Activated T-cell treated with anti-CD3 and anti-CD28 coated beads, Interleukin-2, amount 50 U/mL, for 4 hours (primary cell): ENCODE measurements around the gene DVL1. TPM values are rescaled to one million over a fixed set of nuclear protein-coding genes. Genes with fewer than 3 reads are reported as not detected.

Experiments
- ATAC-seq, 2 donors: fragments of 200-7000 bp; cut with Tn5 transposase; one replicate each; pipeline ENCODE4 v1.10.0; 2021
- DNase-seq: peaks from one replicate; pipeline ENCODE4 v3.0.0-alpha.2; 2020
- H3K27me3 Mint-ChIP-seq: one replicate; pipeline ENCODE4 v1.8.0; 2021; ENCODE audit warnings: low read depth, mixed read lengths
- H3K36me3 Mint-ChIP-seq: one replicate; pipeline ENCODE4 v1.8.0; 2022; ENCODE audit warnings: mixed read lengths; ENCODE audit not compliant: insufficient read depth
- H3K4me1 Mint-ChIP-seq: one replicate; pipeline ENCODE4 v1.8.0; 2021; ENCODE audit warnings: low read depth, mixed read lengths
- H3K4me3 Mint-ChIP-seq: one replicate; pipeline ENCODE4 v1.8.0; 2021; ENCODE audit warnings: mild to moderate bottlenecking, moderate library complexity, mixed read lengths
- H3K9me3 Mint-ChIP-seq: one replicate; pipeline ENCODE4 v1.8.0; 2021; ENCODE audit warnings: mixed read lengths
- total RNA-seq, 3 donors: library from RNA; stranded (reverse); gene quantifications; one replicate each; pipeline ENCODE4 v1.2.1, GENCODE V29; 2021

DVL1 gene
- total RNA-seq, 3 donors from 2014 or later, result 70.7 to 74.6 (median 72.1) TPM

- no peak for ATAC-seq
- H3K9me3 Mint-ChIP-seq, result no peaks in the 10 kb centered on the region
- no peak for DNase-seq
- H3K27me3 Mint-ChIP-seq, result no peaks in the 10 kb centered on the region
- no peak overlapping the region for H3K4me3 Mint-ChIP-seq
- peaks cover 3% of the 10 kb centered on the region for H3K4me1 Mint-ChIP-seq
- H3K36me3 Mint-ChIP-seq, result no peaks in the 10 kb centered on the region
Measured at GRCh38 chr1:1333551-1334241, 15.5 kb downstream of the DVL1 start.

- DNase-seq, result no peak
- no peaks in the 10 kb centered on the region for H3K9me3 Mint-ChIP-seq
- no peak overlapping the region for H3K4me3 Mint-ChIP-seq
- no peaks in the 10 kb centered on the region for H3K36me3 Mint-ChIP-seq
- H3K4me1 Mint-ChIP-seq, result peaks cover 3% of the 10 kb centered on the region
- H3K27me3 Mint-ChIP-seq, result no peaks in the 10 kb centered on the region
- peak in 1 of 2 donors; percentile 13 for ATAC-seq
Measured at GRCh38 chr1:1332774-1333480, 16.3 kb downstream of the DVL1 start.

GRCh38 chr1:1332031-1332755, 17.0 kb downstream of the DVL1 start:
- peaks cover 3% of the 10 kb centered on the region for H3K4me1 Mint-ChIP-seq
- no peaks in the 10 kb centered on the region for H3K36me3 Mint-ChIP-seq
- ATAC-seq, result no peak
- H3K27me3 Mint-ChIP-seq, result no peaks in the 10 kb centered on the region
- no peak for DNase-seq
- H3K9me3 Mint-ChIP-seq, result no peaks in the 10 kb centered on the region
- H3K4me3 Mint-ChIP-seq, result no peak overlapping the region

- no peak within 1 kb of the TSS for H3K4me3 Mint-ChIP-seq
- H3K27me3 Mint-ChIP-seq, result no peaks in the 10 kb centered on the region
- no peaks in the 10 kb centered on the region for H3K36me3 Mint-ChIP-seq
- H3K4me1 Mint-ChIP-seq, result peaks cover 3% of the 10 kb centered on the region
- ATAC-seq (no peak), DNase-seq (no peak)
- H3K9me3 Mint-ChIP-seq, result no peaks in the 10 kb centered on the region
Measured at GRCh38 chr1:1331068-1331965, 17.9 kb downstream of the DVL1 start, which contains the start of gene TAS1R3. Gene TAS1R3, plus strand, starts transcription at chr1:1331280. Its CDS starts 66 bp downstream, at chr1:1331346.

GRCh38 chr1:1330366-1331067, 18.7 kb downstream of the DVL1 start:
- DNase-seq (no peak), ATAC-seq (no peak)
- H3K4me1 Mint-ChIP-seq, result peaks cover 11% of the 10 kb centered on the region
- H3K4me3 Mint-ChIP-seq, result no peak overlapping the region
- H3K9me3 Mint-ChIP-seq, result no peaks in the 10 kb centered on the region
- no peaks in the 10 kb centered on the region for H3K36me3 Mint-ChIP-seq
- no peaks in the 10 kb centered on the region for H3K27me3 Mint-ChIP-seq

GRCh38 chr1:1329304-1330210, 19.7 kb downstream of the DVL1 start:
- Mint-ChIP-seq H3K9me3 (no peaks in the 10 kb centered on the region), H3K4me3 (no peak overlapping the region), H3K36me3 (no peaks in the 10 kb centered on the region), H3K27me3 (no peaks in the 10 kb centered on the region), H3K4me1 (peaks cover 15% of the 10 kb centered on the region)
- DNase-seq, result no peak
- ATAC-seq, result no peak

GRCh38 chr1:1328254-1328653, 21.0 kb downstream of the DVL1 start:
- H3K4me1 Mint-ChIP-seq, result peaks cover 20% of the 10 kb centered on the region
- no peaks in the 10 kb centered on the region for H3K27me3 Mint-ChIP-seq
- DNase-seq (no peak), ATAC-seq (no peak)
- H3K4me3 Mint-ChIP-seq, result no peak overlapping the region
- no peaks in the 10 kb centered on the region for H3K9me3 Mint-ChIP-seq
- peaks cover 4% of the 10 kb centered on the region for H3K36me3 Mint-ChIP-seq

GRCh38 chr1:1327291-1327690, 21.9 kb downstream of the DVL1 start:
- Mint-ChIP-seq H3K4me3 (no peak overlapping the region), H3K27me3 (no peaks in the 10 kb centered on the region), H3K4me1 (peaks cover 26% of the 10 kb centered on the region), H3K36me3 (peaks cover 5% of the 10 kb centered on the region), H3K9me3 (no peaks in the 10 kb centered on the region)
- ATAC-seq (no peak), DNase-seq (no peak)

GRCh38 chr1:1326075-1326605, 23.1 kb downstream of the DVL1 start:
- Mint-ChIP-seq H3K4me1 (peaks cover 33% of the 10 kb centered on the region), H3K4me3 (peak overlapping the region; percentile 77), H3K9me3 (no peaks in the 10 kb centered on the region), H3K27me3 (no peaks in the 10 kb centered on the region), H3K36me3 (peaks cover 5% of the 10 kb centered on the region)
- ATAC-seq, result no peak
- no peak for DNase-seq

- peaks cover 5% of the 10 kb centered on the region for H3K36me3 Mint-ChIP-seq
- H3K27me3 Mint-ChIP-seq, result no peaks in the 10 kb centered on the region
- H3K4me3 Mint-ChIP-seq, result peak overlapping the region; percentile 77
- no peaks in the 10 kb centered on the region for H3K9me3 Mint-ChIP-seq
- DNase-seq, result no peak
- H3K4me1 Mint-ChIP-seq, result peaks cover 33% of the 10 kb centered on the region
- ATAC-seq, result no peak
Measured at GRCh38 chr1:1325288-1326074, 23.7 kb downstream of the DVL1 start.

- peak within 1 kb of the TSS; percentile 91 for H3K4me3 Mint-ChIP-seq
- H3K4me1 Mint-ChIP-seq, result peaks cover 31% of the 10 kb centered on the region
- peaks cover 5% of the 10 kb centered on the region for H3K36me3 Mint-ChIP-seq
- H3K9me3 Mint-ChIP-seq, result no peaks in the 10 kb centered on the region
- ATAC-seq, result peak; percentile 84 to 85
- DNase-seq, result peak; percentile 96
- H3K27me3 Mint-ChIP-seq, result no peaks in the 10 kb centered on the region
Measured at GRCh38 chr1:1324524-1325287, 24.5 kb downstream of the DVL1 start, which contains the start of the genes CPTP and INTS11. Gene CPTP, plus strand, starts transcription at chr1:1324802. Its CDS starts 2,109 bp downstream, at chr1:1326911. Gene INTS11, minus strand, starts transcription at chr1:1324660. Its CDS starts 52 bp downstream, at chr1:1324608.
